H9 (cell line): ENCODE results near the gene SEMA3A. TPM values are rescaled to one million over a fixed set of nuclear protein-coding genes. Genes with fewer than 3 reads are reported as not detected.

ENCODE experiments used
- DNase-seq: peaks from one replicate; pipeline ENCODE4 v3.0.0-alpha.2; 2017
- H2AFZ ChIP-seq: one replicate; pipeline ENCODE4 v1.6.1; 2013; ENCODE audit warnings: mild to moderate bottlenecking, low read length, control low read depth, moderate library complexity
- H2AK5ac ChIP-seq: 2 replicates; pipeline ENCODE4 v1.6.1; 2013; ENCODE audit warnings: low read length, control low read depth, mixed read lengths; ENCODE audit not compliant: insufficient read length
- H2BK120ac ChIP-seq: one replicate; pipeline ENCODE4 v1.6.1; 2013; ENCODE audit warnings: low read depth, mild to moderate bottlenecking, low read length, control low read depth, inconsistent platforms; ENCODE audit not compliant: poor library complexity, severe bottlenecking
- H2BK12ac ChIP-seq: 2 replicates; pipeline ENCODE4 v1.6.1; 2013; ENCODE audit warnings: low read length, control low read depth, mixed read lengths, low read depth; ENCODE audit not compliant: insufficient read length
- H2BK15ac ChIP-seq: 2 replicates; pipeline ENCODE4 v1.6.1; 2013; ENCODE audit warnings: low read depth, low read length, control low read depth
- H2BK20ac ChIP-seq: one replicate; pipeline ENCODE4 v1.6.1; 2013; ENCODE audit warnings: low read depth, mild to moderate bottlenecking, low read length, control low read depth, inconsistent platforms; ENCODE audit not compliant: poor library complexity, severe bottlenecking
- H2BK5ac ChIP-seq: 2 replicates; pipeline ENCODE4 v1.6.1; 2013; ENCODE audit warnings: low read length, control low read depth, mixed read lengths; ENCODE audit not compliant: insufficient read length
- H3K14ac ChIP-seq: 2 replicates; pipeline ENCODE4 v1.6.1; 2013; ENCODE audit warnings: low read length, control low read depth; ENCODE audit not compliant: insufficient read depth
- H3K18ac ChIP-seq: 2 replicates; pipeline ENCODE4 v1.6.1; 2013; ENCODE audit warnings: low read depth, mild to moderate bottlenecking, mixed read lengths, low read length, control low read depth; ENCODE audit not compliant: insufficient read length
- H3K23ac ChIP-seq: 2 replicates; pipeline ENCODE4 v1.6.1; 2013; ENCODE audit warnings: low read length, control low read depth, mixed read lengths, low read depth; ENCODE audit not compliant: insufficient read length
- H3K23me2 ChIP-seq: 2 replicates; pipeline ENCODE4 v1.6.1; 2013; ENCODE audit warnings: low read depth, mild to moderate bottlenecking, mixed read lengths, low read length, control low read depth; ENCODE audit not compliant: insufficient read length, poor library complexity, severe bottlenecking
- H3K27ac ChIP-seq: 2 replicates; pipeline ENCODE4 v1.5.1; 2013; ENCODE audit warnings: low read length, control low read depth, mixed read lengths, low read depth; ENCODE audit not compliant: insufficient read length
- H3K27me3 ChIP-seq: 2 replicates; pipeline ENCODE4 v1.6.1; 2013; ENCODE audit warnings: low read length, control low read depth, inconsistent platforms; ENCODE audit not compliant: insufficient read depth
- H3K4ac ChIP-seq: 2 replicates; pipeline ENCODE4 v1.6.1; 2013; ENCODE audit warnings: low read depth, mild to moderate bottlenecking, control low read depth, inconsistent platforms, low read length, moderate library complexity
- H3K4me1 ChIP-seq: 2 replicates; pipeline ENCODE4 v1.6.1; 2013; ENCODE audit warnings: low read length, control low read depth, inconsistent platforms; ENCODE audit not compliant: insufficient read depth
- H3K4me2 ChIP-seq: 2 replicates; pipeline ENCODE4 v1.6.1; 2013; ENCODE audit warnings: low read length, control low read depth, mixed read lengths; ENCODE audit not compliant: insufficient read length, insufficient read depth
- H3K56ac ChIP-seq: 2 replicates; pipeline ENCODE4 v1.6.1; 2013; ENCODE audit warnings: low read depth, mild to moderate bottlenecking, mixed read lengths, low read length, control low read depth; ENCODE audit not compliant: insufficient read length
- H3K79me1 ChIP-seq: 2 replicates; pipeline ENCODE4 v1.6.1; 2013; ENCODE audit warnings: low read depth, mild to moderate bottlenecking, moderate library complexity, low read length, control low read depth, inconsistent platforms; ENCODE audit not compliant: insufficient read depth, poor library complexity, severe bottlenecking
- H3K79me2 ChIP-seq: 2 replicates; pipeline ENCODE4 v1.6.1; 2013; ENCODE audit warnings: low read length, control low read depth, inconsistent platforms; ENCODE audit not compliant: insufficient read depth
- H3K9ac ChIP-seq: 2 replicates; pipeline ENCODE4 v1.6.1; 2013; ENCODE audit warnings: low read length, control low read depth, mixed read lengths; ENCODE audit not compliant: insufficient read length; ENCODE audit errors: extremely low read depth
- H3K9me3 ChIP-seq: one replicate; pipeline ENCODE4 v1.6.1; 2013; ENCODE audit warnings: low read depth, low read length, inconsistent platforms; ENCODE audit not compliant: control insufficient read depth
- H3T11ph ChIP-seq: one replicate; pipeline ENCODE4 v1.6.1; 2013; ENCODE audit warnings: mild to moderate bottlenecking, low read length, control low read depth, inconsistent platforms
- H4K20me1 ChIP-seq: one replicate; pipeline ENCODE4 v1.6.1; 2013; ENCODE audit not compliant: control insufficient read depth, insufficient read length, insufficient read depth
- H4K5ac ChIP-seq: 2 replicates; pipeline ENCODE4 v1.6.1; 2013; ENCODE audit warnings: low read depth, mild to moderate bottlenecking, mixed read lengths, low read length, control low read depth; ENCODE audit not compliant: insufficient read length
- H4K8ac ChIP-seq: replicated peaks from 2 replicates; pipeline ENCODE4 v1.6.1; 2013; ENCODE audit warnings: low read length, control low read depth, mixed read lengths, low read depth; ENCODE audit not compliant: insufficient read length
- H4K91ac ChIP-seq: 2 replicates; pipeline ENCODE4 v1.6.1; 2013; ENCODE audit warnings: low read depth, mild to moderate bottlenecking, moderate library complexity, mixed read lengths, low read length, control low read depth; ENCODE audit not compliant: insufficient read length
- H3K27ac Mint-ChIP-seq, 3 experiments: 2 replicates in 2 of 3; 3 replicates in 1 of 3; pipeline ENCODE4 v1.8.0; 2020 to 2021; ENCODE audit warnings: mixed read lengths in 3 of 3, mild to moderate bottlenecking in 1 of 3, moderate library complexity in 1 of 3
- H3K27me3 Mint-ChIP-seq: 2 replicates; pipeline ENCODE4 v1.8.0; 2021; ENCODE audit warnings: low read depth, mild to moderate bottlenecking, moderate library complexity, mixed read lengths
- H3K36me3 Mint-ChIP-seq, 3 experiments: 2 replicates in 2 of 3; 3 replicates in 1 of 3; pipeline ENCODE4 v1.8.0; 2020 to 2021; ENCODE audit warnings: low read depth in 3 of 3, mixed read lengths in 3 of 3; ENCODE audit not compliant: insufficient read depth in 1 of 3
- H3K4me1 Mint-ChIP-seq, 2 experiments: 2 replicates each; pipeline ENCODE4 v1.8.0; 2020; ENCODE audit warnings: mixed read lengths in 2 of 2
- H3K4me3 Mint-ChIP-seq, 2 experiments: 2 replicates in 1 of 2; 3 replicates in 1 of 2; pipeline ENCODE4 v1.8.0; 2020 to 2021; ENCODE audit warnings: mild to moderate bottlenecking in 2 of 2, mixed read lengths in 2 of 2, moderate library complexity in 1 of 2
- H3K9me3 Mint-ChIP-seq, 2 experiments: 2 replicates in 1 of 2; 3 replicates in 1 of 2; pipeline ENCODE4 v1.8.0; 2020; ENCODE audit warnings: mild to moderate bottlenecking in 2 of 2, mixed read lengths in 2 of 2, moderate library complexity in 1 of 2
- CTCF ChIP-seq: fragments of 200-600 bp; sonication (generic); conservative IDR thresholded peaks from 3 replicates; pipeline ENCODE4 v1.8.0; 2021; ENCODE audit warnings: antibody characterized with exemption, mild to moderate bottlenecking
- WGBS: extraction: QIAGEN DNeasy Blood & Tissue Kit; methylation state at CpG from one replicate; pipeline ENCODE4 v1.1.7; 2013; ENCODE audit warnings: missing lambda C conversion rate, low lambda C conversion rate, mixed read lengths; ENCODE audit not compliant: insufficient read length; ENCODE audit errors: extremely low coverage; 5-methylcytosine and 5-hydroxymethylcytosine counted together
- total RNA-seq: library from RNA; stranded (reverse); gene quantifications from 2 replicates; pipeline ENCODE4 v1.2.1, GENCODE V29; 2021

Gene SEMA3A
- total RNA-seq, 1 experiment from 2014 or later, result 60.0 TPM

DNA sequence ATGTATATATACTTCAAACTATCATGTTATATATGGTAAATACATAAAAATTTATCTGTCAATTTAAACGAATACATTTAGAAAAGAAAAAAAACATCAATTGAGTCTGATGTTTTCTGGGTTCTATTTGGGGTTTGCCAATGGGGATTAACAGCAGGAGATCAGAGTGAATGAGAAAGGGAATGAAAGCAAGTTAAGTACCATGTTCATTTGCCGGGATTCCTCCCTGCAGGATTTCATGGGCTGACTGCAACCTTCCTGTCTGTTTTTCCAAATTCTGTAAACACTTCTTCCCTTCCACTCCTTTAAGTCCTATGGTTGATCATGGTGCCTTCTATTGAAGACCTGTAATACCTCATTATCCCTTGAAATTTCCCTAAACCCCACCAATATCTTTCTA is 33.9 kb upstream of the SEMA3A start:
- no peak overlapping the region for H4K91ac ChIP-seq
- H3K4ac ChIP-seq, result no peak overlapping the region
- no peaks in the 10 kb centered on the region for H3K23me2 ChIP-seq
- H4K8ac ChIP-seq, result no peak overlapping the region
- no CpG with 5 or more reads among the region's 2 CpGs for WGBS
- H3K4me3 Mint-ChIP-seq, result peak overlapping the region in 1 of 2 experiments; percentile 61; a peak in 3 of 5 replicates
- no peak overlapping the region for H3K23ac ChIP-seq
- no peaks in the 10 kb centered on the region for H3K79me2 ChIP-seq
- H3K9ac ChIP-seq, result no peak overlapping the region
- H3K9me3 ChIP-seq, result no peaks in the 10 kb centered on the region
- no peak overlapping the region for H3T11ph ChIP-seq
- no peak overlapping the region for H2AFZ ChIP-seq
- H4K5ac ChIP-seq, result no peak overlapping the region
- no peak overlapping the region for H2BK12ac ChIP-seq
- no peak overlapping the region for H3K14ac ChIP-seq
- no peaks in the 10 kb centered on the region for H3K9me3 Mint-ChIP-seq
- H2BK120ac ChIP-seq, result no peak overlapping the region
- H2BK5ac ChIP-seq, result no peak overlapping the region
- H3K36me3 Mint-ChIP-seq, result no peaks in the 10 kb centered on the region
- H4K20me1 ChIP-seq, result no peaks in the 10 kb centered on the region
- no peak overlapping the region for H3K4me2 ChIP-seq
- no peaks in the 10 kb centered on the region; the same call in 1 of the 2 replicates for H3K4me1 ChIP-seq
- H3K27me3 Mint-ChIP-seq, result no peaks in the 10 kb centered on the region
- no peak overlapping the region for H2BK20ac ChIP-seq
- peak overlapping the region; percentile 97 to 99 (median 98) for H3K27ac Mint-ChIP-seq
- H3K27ac ChIP-seq, result peak overlapping the region; percentile 88
- no peaks in the 10 kb centered on the region for H3K27me3 ChIP-seq
- peaks cover 67 to 69% of the 10 kb centered on the region in 2 experiments for H3K4me1 Mint-ChIP-seq
- peak; percentile 54 for DNase-seq
- H3K56ac ChIP-seq, result no peak overlapping the region
- H2AK5ac ChIP-seq, result no peak overlapping the region
- H3K18ac ChIP-seq, result no peak overlapping the region
- H2BK15ac ChIP-seq, result no peak overlapping the region
- TF ChIP-seq CTCF, result no peak
- no peaks in the 10 kb centered on the region for H3K79me1 ChIP-seq
